Activated CD8-positive, alpha-beta T cell treated with anti-CD3 and anti-CD28 coated beads, Interleukin-2, amount 10 ng/mL, durations not matched to agents 7 days and 5 days (primary cell): Measurements from ENCODE around the gene NDUFS2. TPM values are rescaled to one million over a fixed set of nuclear protein-coding genes. Genes with fewer than 3 reads are reported as not detected.
A peak's percentile ranks its signal among the peaks of the same experiment; 100 is the strongest.
"Not testable (repeated sequence)": the region's sequence is repeated elsewhere in the genome, so short reads cannot be mapped to it uniquely, and the experiment has no call there.

ENCODE experiments used
- ATAC-seq: fragments of 150-1000 bp; cut with Tn5 transposase; one replicate; pipeline ENCODE4 v1.10.0; 2021; ENCODE audit warnings: moderate library complexity
- CTCF ChIA-PET: fragments of 350-600 bp; sonication (Branson Sonifier 250); formaldehyde crosslinking; loops from one replicate; lab custom pipeline; 2021; ENCODE audit warnings: antibody characterized with exemption; lab: Charles Lee
- POLR2A ChIA-PET: fragments of 350-600 bp; sonication (Branson Sonifier 250); formaldehyde crosslinking; loops from one replicate; lab custom pipeline; 2021; ENCODE audit warnings: antibody characterized with exemption; lab: Charles Lee
- DNase-seq: peaks from one replicate; pipeline ENCODE4 v3.0.0-alpha.2; 2020
- H3K27ac Mint-ChIP-seq: one replicate; pipeline ENCODE4 v1.8.0; 2021; ENCODE audit warnings: mild to moderate bottlenecking, mixed read lengths
- H3K27me3 Mint-ChIP-seq: one replicate; pipeline ENCODE4 v1.8.0; 2021; ENCODE audit warnings: low read depth, mixed read lengths
- H3K36me3 Mint-ChIP-seq: one replicate; pipeline ENCODE4 v1.8.0; 2021; ENCODE audit warnings: low read depth, mixed read lengths
- H3K4me1 Mint-ChIP-seq: one replicate; pipeline ENCODE4 v1.8.0; 2021; ENCODE audit warnings: low read depth, mixed read lengths
- H3K4me3 Mint-ChIP-seq: one replicate; pipeline ENCODE4 v1.8.0; 2021; ENCODE audit warnings: mild to moderate bottlenecking, mixed read lengths
- H3K9me3 Mint-ChIP-seq: one replicate; pipeline ENCODE4 v1.8.0; 2022; ENCODE audit warnings: mixed read lengths; ENCODE audit not compliant: insufficient read depth
- total RNA-seq, 2 experiments: library from RNA; stranded (reverse); gene quantifications; one replicate each; pipeline ENCODE4 v1.2.3, GENCODE V29; 2021

The NDUFS2 gene
- total RNA-seq, 2 experiments from 2014 or later, result 73.6 to 76.8 TPM

- Mint-ChIP-seq H3K27me3 (peaks cover 6% of the 10 kb centered on the region), H3K4me1 (no peaks in the 10 kb centered on the region), H3K9me3 (no peaks in the 10 kb centered on the region), H3K36me3 (no peaks in the 10 kb centered on the region), H3K27ac (no peak overlapping the region), H3K4me3 (no peak overlapping the region)
- DNase-seq, result no peak
- ATAC-seq, result no peak
- ChIA-PET POLR2A (no interaction called here), CTCF (no interaction called here)
Measured at GRCh38 chr1:161251579-161251978, 49.4 kb downstream of the NDUFS2 start.

- POLR2A ChIA-PET, ATAC-seq, H3K27ac Mint-ChIP-seq, H3K9me3 Mint-ChIP-seq, CTCF ChIA-PET, DNase-seq, H3K4me3 Mint-ChIP-seq, H3K36me3 Mint-ChIP-seq: not testable (repeated sequence)
- Mint-ChIP-seq H3K27me3 (peaks cover 35% of the 10 kb centered on the region), H3K4me1 (peaks cover 14% of the 10 kb centered on the region)
Measured at GRCh38 chr1:161255302-161255701, 53.1 kb downstream of the NDUFS2 start.

- ATAC-seq, H3K27ac Mint-ChIP-seq, DNase-seq, CTCF ChIA-PET, H3K36me3 Mint-ChIP-seq, POLR2A ChIA-PET, H3K4me3 Mint-ChIP-seq, H3K9me3 Mint-ChIP-seq: not testable (repeated sequence)
- Mint-ChIP-seq H3K27me3 (peaks cover 41% of the 10 kb centered on the region), H3K4me1 (peaks cover 14% of the 10 kb centered on the region)
Measured at GRCh38 chr1:161255955-161256520, 53.9 kb downstream of the NDUFS2 start.

- ChIA-PET CTCF (interaction anchor here (0.7 to 1.4 kb wide), 2 partner anchors 31 to 34 kb away, joined by 3 to 4 read pairs; partner anchors contain the start of gene TOMM40L), POLR2A (interaction anchor here (0.9 kb wide), 1 partner anchor 8 kb away, joined by 3 read pairs; no protein-coding TSS in a partner anchor)
- not testable (repeated sequence) for DNase-seq, H3K4me3 Mint-ChIP-seq, H3K9me3 Mint-ChIP-seq, H3K36me3 Mint-ChIP-seq, H3K27ac Mint-ChIP-seq, ATAC-seq
- peaks cover 50% of the 10 kb centered on the region for H3K27me3 Mint-ChIP-seq
- H3K4me1 Mint-ChIP-seq, result peaks cover 14% of the 10 kb centered on the region
Measured at GRCh38 chr1:161257109-161257508, 54.9 kb downstream of the NDUFS2 start.

- Mint-ChIP-seq H3K9me3 (peaks cover 9% of the 10 kb centered on the region), H3K27me3 (peaks cover 54% of the 10 kb centered on the region), H3K27ac (no peak within 1 kb of the TSS), H3K36me3 (peaks cover 10% of the 10 kb centered on the region), H3K4me3 (peak within 1 kb of the TSS; percentile 50), H3K4me1 (peaks cover 14% of the 10 kb centered on the region)
- ATAC-seq, result peak; percentile 95
- DNase-seq, result peak; percentile 59
- CTCF ChIA-PET, result interaction anchor here (0.7 to 1.7 kb wide), 4 partner anchors 10 to 1084 kb away, joined by 3 to 6 read pairs (median 4); partner anchors contain the start of gene TOMM40L
- POLR2A ChIA-PET, result no interaction called here
Measured at GRCh38 chr1:161258439-161259344, 56.5 kb downstream of the NDUFS2 start, which contains the start of gene PCP4L1. Gene PCP4L1, plus strand, starts transcription at chr1:161258745. Its CDS starts 230 bp downstream, at chr1:161258975.

GRCh38 chr1:161259345-161259702 is 57.2 kb downstream of the NDUFS2 start:
- ATAC-seq, result no peak
- H3K4me3 Mint-ChIP-seq, result peak overlapping the region; percentile 50
- ChIA-PET POLR2A (no interaction called here), CTCF (interaction anchor here (1.2 to 1.8 kb wide), 4 partner anchors 10 to 34 kb away, joined by 3 to 6 read pairs (median 4); partner anchors contain the start of gene TOMM40L)
- no peak overlapping the region for H3K27ac Mint-ChIP-seq
- peaks cover 14% of the 10 kb centered on the region for H3K4me1 Mint-ChIP-seq
- H3K36me3 Mint-ChIP-seq, result peaks cover 10% of the 10 kb centered on the region
- H3K27me3 Mint-ChIP-seq, result peaks cover 54% of the 10 kb centered on the region
- no peak for DNase-seq
- peaks cover 9% of the 10 kb centered on the region for H3K9me3 Mint-ChIP-seq

- POLR2A ChIA-PET, result no interaction called here
Measured at GRCh38 chr1:161259765-161260164, 57.6 kb downstream of the NDUFS2 start.

GRCh38 chr1:161260376-161261260 is 58.5 kb downstream of the NDUFS2 start:
- Mint-ChIP-seq H3K36me3 (peaks cover 10% of the 10 kb centered on the region), H3K27me3 (peaks cover 57% of the 10 kb centered on the region), H3K4me3 (no peak overlapping the region), H3K27ac (no peak overlapping the region), H3K4me1 (peaks cover 14% of the 10 kb centered on the region), H3K9me3 (peaks cover 9% of the 10 kb centered on the region)
- ChIA-PET CTCF (interaction anchor here (1.7 to 1.8 kb wide), 2 partner anchors 31 to 34 kb away, joined by 4 read pairs; no protein-coding TSS in a partner anchor), POLR2A (no interaction called here)
- DNase-seq, result no peak
- ATAC-seq, result no peak

More at GRCh38 chr1:161259765-161260164, 57.6 kb downstream of the NDUFS2 start:
- H3K27ac Mint-ChIP-seq, result no peak overlapping the region
- ATAC-seq, result no peak
- H3K36me3 Mint-ChIP-seq, result peaks cover 10% of the 10 kb centered on the region
- H3K4me3 Mint-ChIP-seq, result peak overlapping the region; percentile 50
- peaks cover 57% of the 10 kb centered on the region for H3K27me3 Mint-ChIP-seq
- H3K9me3 Mint-ChIP-seq, result peaks cover 9% of the 10 kb centered on the region
- peaks cover 14% of the 10 kb centered on the region for H3K4me1 Mint-ChIP-seq
- CTCF ChIA-PET, result interaction anchor here (1.7 to 1.8 kb wide), 2 partner anchors 32 to 33 kb away, joined by 4 read pairs; no protein-coding TSS in a partner anchor
- no peak for DNase-seq

- H3K27ac Mint-ChIP-seq, result no peak overlapping the region
- ATAC-seq (no peak), DNase-seq (no peak)
- H3K4me3 Mint-ChIP-seq, result no peak overlapping the region
- peaks cover 9% of the 10 kb centered on the region for H3K9me3 Mint-ChIP-seq
- ChIA-PET POLR2A (no interaction called here), CTCF (interaction anchor here (0.7 to 1.8 kb wide), 2 partner anchors 35 to 57 kb away, joined by 3 to 4 read pairs; no protein-coding TSS in a partner anchor)
- H3K27me3 Mint-ChIP-seq, result peaks cover 53% of the 10 kb centered on the region
- H3K36me3 Mint-ChIP-seq, result peaks cover 10% of the 10 kb centered on the region
- peaks cover 14% of the 10 kb centered on the region for H3K4me1 Mint-ChIP-seq
Measured at GRCh38 chr1:161261261-161262235, 59.4 kb downstream of the NDUFS2 start.
